CD4-positive, alpha-beta T cell treated with Interleukin-1 beta for 1 hour (primary cell): ENCODE measurements around the gene UTS2B.

ENCODE experiments used
- DNase-seq, 2 donors: peaks; one replicate each; pipeline ENCODE4 v3.0.0-alpha.2; 2020 to 2022

The UTS2B gene, protein sequence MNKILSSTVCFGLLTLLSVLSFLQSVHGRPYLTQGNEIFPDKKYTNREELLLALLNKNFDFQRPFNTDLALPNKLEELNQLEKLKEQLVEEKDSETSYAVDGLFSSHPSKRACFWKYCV

DNA sequence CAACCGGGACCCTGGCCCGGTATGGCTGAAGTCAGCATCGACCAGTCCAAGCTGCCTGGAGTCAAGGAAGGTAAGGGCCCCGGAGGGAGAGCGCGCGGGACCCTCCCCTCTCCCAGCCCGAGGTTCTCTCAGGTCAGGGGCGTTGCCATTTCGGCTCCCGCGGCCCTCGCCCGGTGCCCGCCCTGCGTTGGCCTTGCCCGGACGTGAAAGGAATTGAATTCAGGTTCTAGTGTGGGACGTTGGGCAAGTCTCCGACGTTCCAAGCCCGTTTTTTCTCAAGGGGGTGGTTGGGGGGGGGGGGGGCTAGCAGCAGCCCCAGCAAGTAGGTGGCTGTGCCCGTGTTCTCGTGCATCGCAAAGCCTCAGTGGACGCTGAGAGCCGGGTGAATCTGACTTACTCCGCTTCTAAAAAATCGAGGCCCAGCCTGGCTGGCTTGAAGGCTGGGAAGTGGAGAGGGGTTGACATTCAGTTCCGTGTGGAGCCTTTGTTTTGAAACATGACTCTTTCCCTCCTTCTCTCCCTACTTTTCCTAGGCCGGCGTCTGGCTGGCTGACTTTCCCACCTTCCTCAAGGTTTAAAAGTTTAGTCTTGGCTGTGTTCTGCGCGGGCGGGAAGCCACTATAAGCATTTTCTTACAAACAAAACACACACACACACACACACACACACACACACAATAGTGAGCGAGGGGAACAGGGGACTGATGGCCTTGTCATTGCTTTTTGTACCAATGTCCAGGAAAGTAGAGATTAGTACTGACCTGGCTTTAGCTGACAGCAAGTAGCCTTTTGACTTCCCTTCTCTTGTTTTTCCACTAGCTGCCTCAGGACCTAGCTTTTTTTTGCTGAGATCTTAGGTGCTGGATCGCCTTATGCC lies at the start of gene UTS2B:
Gene UTS2B (minus strand): TSS at position 873 of the 876 bp plus-strand sequence. CDS start 48,337 bp downstream, outside the sequence.
- DNase-seq = peak; percentile 7 to 22

DNA sequence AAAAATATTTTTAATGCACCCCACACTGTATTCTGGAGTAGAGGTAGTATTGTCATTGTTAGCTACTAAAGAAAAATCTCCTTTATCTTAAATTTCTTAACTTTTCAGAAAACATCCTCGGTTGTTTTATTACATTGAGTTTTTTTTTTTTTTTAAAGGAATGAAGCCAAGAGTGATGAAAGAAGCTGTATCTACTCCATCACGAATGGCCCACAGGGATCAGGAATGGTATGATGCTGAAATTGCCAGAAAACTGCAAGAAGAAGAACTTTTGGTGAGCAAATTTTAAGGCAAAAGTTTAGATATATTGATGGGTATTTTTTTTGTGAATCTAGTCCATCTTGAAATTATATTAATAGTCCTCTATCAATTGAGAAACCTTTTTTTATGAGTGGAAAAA lies 49.7 kb upstream of the UTS2B start:
- no peak for DNase-seq

DNA sequence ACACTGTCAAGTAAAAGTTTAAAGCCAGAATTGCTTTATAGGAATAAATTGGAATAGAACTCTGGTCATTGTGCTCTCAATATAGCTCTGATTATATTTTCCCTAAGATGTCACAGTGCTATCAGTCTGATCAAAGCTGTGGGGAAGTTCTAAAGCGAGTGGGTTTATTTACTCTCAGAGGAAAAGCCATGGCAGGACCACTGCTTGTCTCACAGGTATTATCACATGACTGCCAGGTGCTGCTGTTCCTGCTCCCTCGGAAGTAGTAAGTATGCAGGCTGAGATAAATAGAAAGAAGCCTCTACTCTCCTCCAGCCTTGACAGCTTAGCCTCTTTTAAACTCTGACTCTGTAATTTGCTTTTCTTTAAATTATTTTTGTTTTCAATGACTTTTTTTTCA lies 49.1 kb upstream of the UTS2B start:
- no peak for DNase-seq

DNA sequence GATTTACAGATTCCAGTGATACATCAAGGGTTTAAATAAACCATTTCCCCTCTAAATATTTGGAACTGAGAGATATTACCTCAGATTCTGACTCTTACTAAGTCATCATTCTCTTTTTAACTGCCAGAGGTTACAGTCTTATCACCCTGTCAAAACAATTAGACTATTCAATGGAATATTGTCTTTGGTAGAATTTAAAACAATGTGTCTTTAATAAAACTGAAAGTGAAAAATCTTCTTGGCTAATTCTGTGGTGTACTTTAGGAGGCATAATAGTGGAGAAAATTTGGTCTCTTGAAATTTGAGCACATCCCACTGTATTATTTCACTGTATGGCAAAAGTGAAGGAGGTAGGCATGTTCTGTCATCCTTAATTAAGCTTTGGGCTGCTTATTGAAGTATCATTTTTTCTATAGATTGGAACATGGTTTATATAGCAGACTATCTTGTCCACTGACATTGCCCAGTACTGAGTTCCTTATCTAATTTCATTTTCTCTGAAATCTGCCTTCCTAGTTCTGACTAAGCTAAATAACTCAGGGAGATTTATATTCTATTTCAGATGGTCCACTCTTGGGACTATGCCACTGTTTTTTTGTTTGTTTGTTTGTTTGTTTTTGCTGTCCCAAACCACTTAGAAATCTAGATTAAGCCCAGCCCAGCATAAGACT lies 48.0 kb upstream of the UTS2B start:
- no peak for DNase-seq

DNA sequence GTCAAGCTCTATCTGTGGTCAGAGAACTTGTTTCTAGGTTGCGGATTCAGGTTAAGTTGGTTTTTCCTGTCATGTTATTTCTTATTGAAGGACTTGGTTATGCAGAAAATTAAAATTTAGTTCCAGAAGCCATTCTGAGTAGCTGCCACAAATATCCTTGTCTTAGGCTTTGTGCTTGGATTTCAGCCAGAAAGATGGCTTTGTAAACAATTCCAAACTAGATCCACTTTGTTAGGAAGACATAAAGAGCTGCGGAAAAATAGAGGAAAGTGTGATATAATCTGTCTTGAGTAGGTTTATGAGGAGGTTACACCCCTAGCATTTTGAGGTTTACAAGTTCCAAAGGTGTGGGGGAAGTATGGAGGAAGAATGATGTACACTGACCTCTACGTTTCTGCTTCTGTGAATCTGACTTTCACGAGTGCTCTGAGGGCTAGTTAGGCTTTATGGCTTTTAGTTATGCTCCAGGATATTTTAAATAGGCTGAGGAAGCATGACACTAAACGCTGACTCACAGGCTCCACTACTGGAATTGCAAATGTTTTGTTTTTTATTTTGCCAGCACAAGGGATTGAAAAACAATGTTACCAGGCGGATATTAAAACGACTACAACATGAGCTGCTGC lies 46.3 kb upstream of the UTS2B start:
- DNase-seq = no peak

DNA sequence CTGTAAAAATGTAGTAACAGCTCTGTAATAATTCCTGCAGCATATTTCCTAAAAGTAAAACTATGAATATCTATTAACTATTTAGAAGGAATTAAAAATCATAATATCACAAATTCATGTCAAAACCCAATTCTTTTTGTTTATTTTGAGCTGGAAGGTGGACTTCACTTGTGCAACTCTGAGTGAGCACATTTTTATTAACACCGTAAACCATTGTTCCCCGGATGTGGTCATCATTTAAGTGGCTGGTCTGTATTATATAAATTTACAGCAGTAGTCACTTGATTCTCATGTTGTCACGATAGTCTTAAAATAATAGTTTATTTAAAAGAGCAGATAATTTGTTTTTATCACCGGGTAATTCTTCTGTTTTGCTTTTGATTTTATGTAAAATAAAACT lies 43.0 kb upstream of the UTS2B start:
- DNase-seq = no peak

DNA sequence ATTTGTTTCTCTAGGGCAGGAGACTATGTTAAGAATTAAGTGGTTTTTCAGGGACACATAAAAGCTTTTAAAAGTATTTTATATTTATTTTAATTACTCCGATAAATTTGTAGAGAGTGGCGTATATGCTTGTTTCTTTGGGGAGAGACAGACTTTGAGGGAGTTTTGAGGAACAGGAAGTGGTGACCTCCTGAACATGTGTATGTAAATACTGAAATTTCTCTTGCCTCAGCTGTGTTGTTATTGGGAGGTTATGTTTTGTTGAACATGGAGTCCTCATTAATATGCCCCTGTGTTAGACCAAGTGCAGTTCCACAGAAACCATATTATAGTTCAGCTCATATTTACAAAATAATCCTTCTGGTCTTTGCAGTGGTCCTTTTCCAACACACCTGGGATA lies 41.8 kb upstream of the UTS2B start:
- DNase-seq = no peak

DNA sequence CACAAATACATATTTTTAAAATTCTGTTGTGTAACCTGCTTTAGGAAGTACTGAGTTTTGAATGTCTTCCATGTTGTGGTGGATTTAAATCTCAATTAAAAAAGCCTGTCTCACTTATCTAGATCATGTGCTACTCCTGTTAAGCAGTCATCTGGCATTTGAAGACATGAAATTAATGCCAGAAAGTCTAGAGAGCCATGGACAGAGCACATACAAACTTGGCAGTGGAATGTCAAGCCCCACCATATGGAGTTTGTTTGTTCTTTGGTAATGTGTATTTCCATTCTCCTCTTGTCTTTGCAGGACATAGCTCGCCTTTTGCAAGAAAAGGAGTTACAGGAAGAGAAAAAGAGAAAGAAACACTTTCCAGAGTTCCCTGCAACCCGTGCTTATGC lies 39.3 kb upstream of the UTS2B start:
- DNase-seq = no peak

DNA sequence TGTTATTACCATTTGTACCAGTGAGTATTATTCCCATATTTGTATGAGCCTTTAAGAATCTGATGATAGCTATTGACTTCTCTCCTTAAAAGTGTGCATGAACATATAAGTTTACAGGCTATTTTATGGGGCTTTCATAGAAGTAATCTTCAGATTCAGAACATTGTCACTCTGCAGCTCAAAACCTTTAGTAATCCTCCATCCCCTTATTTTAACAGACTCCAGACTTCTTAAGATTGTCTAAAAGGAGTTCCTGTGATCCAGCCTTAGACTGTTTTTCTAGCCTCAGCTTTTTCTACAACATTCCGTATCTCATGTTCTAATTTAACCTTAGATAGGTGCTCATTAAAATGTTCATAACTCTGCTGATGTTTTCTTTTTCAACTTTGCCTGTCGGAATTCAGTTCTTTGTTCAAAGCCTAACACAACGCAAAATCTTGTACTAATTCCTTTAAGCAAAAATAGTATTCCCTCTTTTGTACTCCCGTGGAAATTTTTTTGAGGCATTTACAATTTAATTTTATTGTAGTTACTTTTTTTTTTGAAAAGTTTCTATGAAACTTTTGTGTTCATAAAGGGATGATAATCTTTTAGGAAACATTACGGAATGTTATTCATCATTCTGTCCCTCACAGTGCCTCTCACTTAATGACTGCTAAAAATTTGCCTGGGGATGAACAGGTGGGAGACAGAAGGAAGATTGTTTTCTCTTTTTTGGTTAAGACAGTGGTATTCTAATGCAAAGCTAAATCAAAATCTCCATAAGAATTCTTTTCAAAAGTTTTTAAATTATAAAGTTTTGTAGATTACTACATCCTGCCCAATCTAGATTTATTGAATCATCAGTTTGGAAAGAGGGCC lies 38.7 kb upstream of the UTS2B start:
- DNase-seq = no peak

DNA sequence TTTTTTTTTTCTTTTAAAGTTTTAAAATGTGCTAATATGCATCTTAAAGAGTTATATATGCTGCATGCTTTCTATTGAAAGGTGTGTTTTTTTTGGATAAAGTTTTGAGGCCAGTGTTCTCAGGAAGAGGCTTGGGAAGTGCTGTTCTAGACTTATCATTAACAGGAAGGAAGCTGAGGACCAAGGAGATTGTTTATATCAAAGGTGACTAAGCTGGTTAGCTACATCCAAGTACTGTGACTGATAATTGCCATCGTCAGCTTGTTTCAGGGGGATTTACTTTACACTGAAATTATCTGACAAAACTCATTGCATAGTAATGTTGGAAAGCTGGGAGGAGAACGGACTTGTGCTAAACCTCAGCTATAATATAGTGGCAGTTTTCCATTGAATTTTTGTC lies 36.3 kb upstream of the UTS2B start:
- no peak for DNase-seq

DNA sequence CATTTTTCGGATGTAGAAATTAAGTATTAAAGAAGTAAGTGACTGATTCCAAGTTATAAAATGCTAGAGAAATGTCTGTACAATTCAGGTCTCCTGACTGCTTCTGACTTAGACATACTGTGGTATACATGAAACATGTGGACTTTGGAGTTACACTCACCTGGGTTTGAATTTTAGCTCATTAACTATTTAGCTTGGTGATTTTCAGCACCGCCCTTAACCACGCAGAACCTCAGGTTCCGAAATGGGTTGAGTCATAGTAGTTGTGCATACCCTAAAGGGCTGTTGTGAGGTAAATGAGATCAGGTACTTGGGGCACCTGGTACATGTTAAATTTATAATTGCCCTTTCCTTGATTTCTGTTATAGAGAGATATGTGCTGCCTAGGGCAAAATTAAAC lies 32.9 kb upstream of the UTS2B start:
- DNase-seq = no peak

DNA sequence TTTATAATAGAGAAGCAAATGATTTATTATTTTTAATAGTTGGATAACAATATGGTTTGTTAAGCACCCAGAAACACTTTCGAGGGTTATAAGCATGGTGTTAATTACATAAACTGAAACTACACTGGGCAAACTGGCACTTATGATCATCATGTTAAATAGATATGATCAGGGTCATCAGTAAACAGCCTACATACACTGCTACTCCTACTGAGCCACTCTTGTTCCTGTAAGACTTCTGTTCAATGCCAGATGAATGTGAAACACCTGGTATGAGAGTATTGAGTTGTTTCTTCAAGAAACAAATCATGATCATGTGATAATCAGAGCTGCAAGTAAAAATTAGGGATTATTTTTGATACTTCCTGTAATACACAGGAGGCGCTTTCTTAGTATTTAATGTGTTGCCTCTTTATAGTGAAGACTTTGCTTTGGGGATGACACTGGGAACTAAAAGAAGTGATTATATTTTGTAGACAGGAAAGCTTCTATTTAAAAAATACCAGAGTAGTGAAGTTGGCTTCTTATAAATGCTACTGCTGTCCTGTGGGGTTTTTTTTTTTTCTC lies 32.3 kb upstream of the UTS2B start:
- no peak for DNase-seq

DNA sequence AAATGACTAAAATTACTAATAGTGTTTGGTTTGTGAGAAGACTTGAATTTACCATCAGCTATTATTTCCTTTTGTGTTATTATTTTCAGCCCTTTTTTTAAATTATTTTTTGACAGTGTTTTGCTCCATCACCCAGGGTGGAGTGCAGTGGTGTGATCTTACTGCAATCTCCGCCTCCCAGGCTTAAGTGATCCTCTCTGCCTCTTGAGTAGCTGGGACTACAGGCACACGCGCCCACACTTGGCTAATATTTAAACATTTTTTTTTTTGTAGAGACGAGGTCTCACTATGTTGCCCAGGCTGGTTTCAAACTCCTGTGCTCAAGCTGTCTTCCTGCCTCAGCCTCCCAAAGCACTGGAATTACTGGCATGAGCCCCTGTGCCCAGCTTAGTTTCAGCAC lies 31.7 kb upstream of the UTS2B start:
- DNase-seq = no peak

DNA sequence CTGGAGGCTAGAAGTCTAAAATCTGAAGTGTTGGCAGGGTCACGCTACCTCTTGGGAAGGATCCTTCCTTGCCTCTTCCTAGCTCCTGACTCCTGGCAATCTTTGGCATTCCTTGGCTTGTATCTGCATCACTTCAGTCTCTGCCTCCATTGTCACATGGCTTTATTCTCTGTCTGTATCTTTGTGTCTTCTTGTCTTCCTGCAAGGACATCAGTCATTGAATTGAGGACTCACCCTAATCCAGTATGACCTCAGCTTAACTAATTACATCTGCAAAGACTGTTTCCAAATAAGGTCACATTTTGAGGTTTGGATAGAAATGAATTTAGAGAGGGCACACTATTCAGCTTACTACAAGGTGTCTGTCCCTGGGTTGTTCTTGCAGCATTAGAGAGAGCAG lies 31.1 kb upstream of the UTS2B start:
- DNase-seq = no peak

DNA sequence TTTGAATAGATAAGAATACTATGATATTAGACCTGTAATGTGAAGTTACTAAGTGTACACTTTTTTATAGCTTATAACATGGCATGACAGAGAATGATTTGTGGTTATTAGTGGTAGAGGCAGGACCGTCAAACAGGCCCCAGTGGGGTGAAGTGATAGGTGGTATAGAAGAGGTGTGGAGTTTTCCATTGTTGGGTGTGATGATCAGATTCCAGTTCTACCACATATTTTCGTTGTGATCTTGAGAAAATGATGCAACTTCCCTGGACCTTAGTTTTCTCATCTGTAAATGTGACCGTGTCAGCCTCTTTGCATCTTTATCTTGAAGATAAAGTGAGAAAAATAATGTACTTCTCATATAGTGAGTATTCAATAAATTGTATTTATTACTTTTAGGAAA lies 30.3 kb upstream of the UTS2B start:
- DNase-seq = no peak

DNA sequence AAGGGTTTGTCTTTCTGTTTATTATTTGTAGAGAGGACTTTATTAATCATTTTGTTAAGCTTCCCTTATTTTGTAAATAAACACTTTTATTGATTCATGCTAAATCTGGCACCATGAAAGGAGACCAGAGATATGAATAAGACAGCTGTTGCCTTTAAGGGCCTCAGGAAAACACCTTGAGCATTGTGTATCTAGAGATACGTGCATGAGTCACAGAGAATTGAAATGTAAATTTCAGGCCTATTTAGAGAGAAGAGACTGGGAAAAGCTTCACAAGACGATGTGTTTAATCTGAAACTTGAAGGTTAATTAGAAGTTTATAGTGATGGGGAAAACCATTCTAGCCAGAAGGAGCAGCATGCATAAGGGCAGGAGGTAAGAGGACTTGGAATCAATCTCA lies 28.6 kb upstream of the UTS2B start:
- no peak for DNase-seq

DNA sequence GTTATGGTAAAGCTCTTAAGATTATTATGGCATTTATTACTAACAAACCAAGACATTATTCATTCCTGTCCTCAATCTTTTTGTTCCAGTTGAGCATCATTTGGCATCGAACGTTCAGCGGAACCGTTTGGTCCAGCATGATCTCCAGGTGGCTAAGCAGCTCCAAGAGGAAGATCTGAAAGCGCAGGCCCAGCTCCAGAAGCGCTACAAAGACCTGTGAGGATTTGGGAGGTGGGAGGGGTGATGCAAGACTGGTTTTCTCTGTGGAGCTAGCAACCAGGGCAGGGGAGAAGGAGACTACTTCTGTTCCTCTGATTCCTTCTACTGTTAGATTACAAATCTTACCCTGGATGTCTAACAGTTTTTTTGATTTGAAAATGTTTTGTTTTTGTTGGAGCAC lies 27.6 kb upstream of the UTS2B start:
- no peak for DNase-seq

DNA sequence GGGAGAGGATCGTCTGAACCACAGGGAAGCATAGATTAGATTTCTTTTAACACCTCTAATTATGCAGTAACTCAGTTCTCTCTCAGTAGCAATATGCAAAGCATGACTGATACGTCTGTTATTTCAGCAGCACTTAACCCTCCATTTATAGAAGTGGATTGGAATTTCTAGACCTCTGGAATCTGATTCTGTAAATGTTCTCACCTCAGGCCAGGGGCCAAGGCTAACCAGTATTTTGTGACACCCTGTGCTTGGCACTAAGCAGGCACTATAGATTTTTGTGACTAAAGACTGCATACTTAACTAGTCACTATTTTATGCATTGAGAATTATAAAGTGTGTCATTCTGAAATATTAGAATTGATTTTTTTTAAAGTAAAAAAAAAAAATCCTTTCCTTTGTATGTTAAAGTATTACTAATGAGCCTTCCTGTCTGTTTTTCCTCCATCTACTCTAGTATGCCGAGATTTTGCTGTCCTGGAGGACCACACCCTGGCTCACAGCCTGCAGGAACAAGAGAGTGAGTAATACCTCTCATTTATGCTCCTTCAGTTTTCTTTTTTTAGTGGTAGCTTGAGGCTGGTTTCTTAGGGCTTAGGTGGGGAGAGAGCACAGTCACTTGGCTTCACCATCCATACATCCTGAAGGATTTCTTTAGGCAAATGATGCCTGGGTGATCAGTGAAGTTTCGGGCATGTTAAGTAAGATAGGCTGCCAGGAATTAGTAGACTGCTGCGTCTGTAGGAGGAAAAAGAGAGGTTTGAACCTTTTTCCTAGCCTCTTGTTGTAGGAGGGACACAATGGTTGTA lies 26.5 kb upstream of the UTS2B start:
- DNase-seq = no peak

DNA sequence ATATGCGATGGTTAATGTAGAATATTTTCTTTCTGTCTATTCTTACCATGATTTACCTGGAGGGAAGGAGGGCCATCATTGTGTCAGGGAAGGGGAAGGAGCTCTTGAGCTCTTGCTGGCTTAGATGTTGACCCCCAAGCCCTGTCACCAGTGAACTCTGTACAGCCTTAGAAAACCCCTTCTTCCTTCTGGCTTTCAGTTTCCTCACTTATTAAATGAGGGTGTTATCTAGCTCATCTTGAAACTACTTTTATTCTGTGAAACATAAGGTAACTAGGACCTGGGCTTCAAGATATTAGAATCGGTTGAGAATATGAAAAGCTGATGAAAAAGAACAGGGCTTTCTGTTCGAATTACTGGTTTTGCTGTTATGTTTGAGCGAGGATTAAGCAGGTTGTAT lies 25.1 kb upstream of the UTS2B start:
- DNase-seq = no peak

DNA sequence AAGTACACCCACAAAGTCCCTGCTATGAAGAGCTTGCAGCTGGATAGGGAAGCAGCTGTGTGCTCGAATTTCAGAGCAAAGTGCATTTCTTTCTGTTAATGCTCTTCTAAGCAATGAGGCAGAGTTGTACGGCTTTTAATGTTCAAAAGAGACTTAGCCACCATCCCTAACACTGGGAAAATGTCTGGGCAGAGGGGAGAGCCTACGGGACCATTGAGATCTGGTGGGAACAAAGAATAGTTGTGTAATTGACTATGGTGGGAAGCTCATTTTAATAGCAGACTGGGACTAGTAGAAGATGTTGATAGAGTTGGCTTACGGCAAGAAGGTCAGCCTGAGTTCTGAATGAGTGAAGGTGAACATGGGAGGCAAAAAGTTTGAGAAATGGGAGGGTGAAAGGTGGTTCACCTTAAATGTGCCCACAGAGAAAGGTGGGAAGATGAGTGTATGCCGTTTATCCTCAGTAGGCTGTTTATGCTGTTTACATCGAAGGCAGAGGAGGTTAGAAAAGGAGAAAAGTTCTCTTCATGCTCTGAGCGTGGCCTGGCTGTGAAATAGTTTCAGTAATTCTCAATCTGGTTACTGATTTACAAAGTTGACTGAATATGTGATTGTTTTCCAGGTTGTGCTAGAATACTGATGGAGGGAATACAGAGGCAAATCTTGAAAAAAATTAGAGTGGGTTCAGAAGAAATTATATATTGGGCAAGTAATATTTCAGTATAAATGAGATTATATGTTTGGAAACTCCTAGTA lies 22.9 kb upstream of the UTS2B start:
- DNase-seq = no peak

DNA sequence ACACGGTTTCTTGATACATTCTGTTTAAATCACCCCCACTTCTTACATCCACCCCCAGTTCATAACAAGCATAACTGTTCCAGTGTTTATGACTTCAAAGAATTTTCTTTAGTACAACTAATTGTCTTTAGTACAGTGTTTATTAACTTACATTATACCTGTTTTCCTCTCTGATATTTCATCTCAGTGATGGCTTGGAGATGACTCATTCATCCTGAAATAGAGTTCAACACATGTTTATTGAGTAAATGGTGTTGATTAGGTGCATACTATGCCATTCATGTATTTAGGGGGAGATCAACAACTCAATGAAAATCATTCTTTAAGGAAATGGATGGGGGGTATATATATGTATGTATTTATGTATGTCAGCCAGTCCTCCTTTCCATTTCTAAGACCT lies 21.7 kb upstream of the UTS2B start:
- no peak for DNase-seq
